IMR-90 (cell line): Measurements from ENCODE around the gene PMIS2. TPM values are rescaled to one million over a fixed set of nuclear protein-coding genes. Genes with fewer than 3 reads are reported as not detected.

Experiments
- ATAC-seq: fragments of 200-7000 bp; cut with Tn5 transposase; 2 replicates; pipeline ENCODE4 v1.9.1; 2020; ENCODE audit warnings: low read depth, mild to moderate bottlenecking, moderate library complexity
- BruUV-seq: library from RNA; stranded (reverse); fragments of 400-500 nt; replicated peaks from 2 replicates; lab custom pipeline; 2021; lab: Mats Ljungman, UMichigan
- CTCF ChIA-PET: fragments of 300-600 bp; formaldehyde crosslinking; extraction: SDS; loops from one replicate; lab custom pipeline; 2021; ENCODE audit warnings: antibody characterized with exemption; lab: Yijun Ruan, JAX
- POLR2A ChIA-PET: fragments of 300-600 bp; sonication (Branson Sonifier 250); formaldehyde crosslinking; loops from one replicate; lab custom pipeline; 2022; ENCODE audit warnings: antibody characterized with exemption; ENCODE audit not compliant: unreplicated experiment; lab: Charles Lee
- DNase-seq: peaks from one replicate; pipeline ENCODE4 v3.0.0; 2013
- H2AFZ ChIP-seq: replicated peaks from 2 replicates; pipeline ENCODE3; 2013; ENCODE audit warnings: low read length, mild to moderate bottlenecking; ENCODE audit not compliant: poor library complexity
- H2AK5ac ChIP-seq: 2 replicates; pipeline ENCODE4 v1.6.1; 2013; ENCODE audit warnings: low read depth, low read length, inconsistent platforms
- H2AK9ac ChIP-seq: replicated peaks from 2 replicates; pipeline ENCODE3; 2013; ENCODE audit warnings: mild to moderate bottlenecking, low read depth, low read length, moderate library complexity; ENCODE audit not compliant: poor library complexity
- H2BK120ac ChIP-seq: 2 replicates; pipeline ENCODE4 v1.6.1; 2013; ENCODE audit warnings: low read depth, low read length, inconsistent platforms
- H2BK15ac ChIP-seq: 3 replicates; pipeline ENCODE4 v1.6.1; 2013; ENCODE audit warnings: low read depth, low read length, inconsistent platforms
- H2BK20ac ChIP-seq: 2 replicates; pipeline ENCODE4 v1.6.1; 2013; ENCODE audit warnings: low read depth, mild to moderate bottlenecking, inconsistent platforms, low read length, moderate library complexity
- H2BK5ac ChIP-seq: 2 replicates; pipeline ENCODE4 v1.6.1; 2013; ENCODE audit warnings: mild to moderate bottlenecking, low read depth, low read length, inconsistent platforms; ENCODE audit not compliant: poor library complexity, severe bottlenecking
- H3K14ac ChIP-seq: replicated peaks from 2 replicates; pipeline ENCODE4 v1.6.1; 2013; ENCODE audit warnings: low read depth, low read length, inconsistent platforms
- H3K18ac ChIP-seq: 2 replicates; pipeline ENCODE4 v1.6.1; 2013; ENCODE audit warnings: low read depth, low read length, control low read depth
- H3K23ac ChIP-seq: 2 replicates; pipeline ENCODE4 v1.6.1; 2013; ENCODE audit warnings: low read depth, low read length, inconsistent platforms
- H3K27ac ChIP-seq: 2 replicates; pipeline ENCODE4 v1.5.1; 2013; ENCODE audit warnings: mild to moderate bottlenecking, control low read depth, low read length; ENCODE audit not compliant: insufficient read depth
- H3K27me3 ChIP-seq: 2 replicates; pipeline ENCODE4 v1.6.1; 2013; ENCODE audit warnings: low read length; ENCODE audit not compliant: control insufficient read depth, insufficient read depth
- H3K36me3 ChIP-seq: 2 replicates; pipeline ENCODE4 v1.6.1; 2013; ENCODE audit warnings: low read length, mixed read lengths; ENCODE audit not compliant: control insufficient read depth, insufficient read depth
- H3K4ac ChIP-seq: 2 replicates; pipeline ENCODE4 v1.6.1; 2013; ENCODE audit warnings: low read depth, low read length, inconsistent platforms
- H3K4me1 ChIP-seq: 2 replicates; pipeline ENCODE4 v1.6.1; 2013; ENCODE audit warnings: low read length, mixed read lengths; ENCODE audit not compliant: control insufficient read depth, insufficient read depth
- H3K4me2 ChIP-seq: 2 replicates; pipeline ENCODE4 v1.6.1; 2013; ENCODE audit warnings: low read depth, mild to moderate bottlenecking, control low read depth, low read length, moderate library complexity
- H3K4me3 ChIP-seq: 2 replicates; pipeline ENCODE4 v1.5.1; 2013; ENCODE audit warnings: low read depth, mild to moderate bottlenecking, control low read depth, low read length, moderate library complexity; ENCODE audit not compliant: insufficient read depth
- H3K56ac ChIP-seq: 2 replicates; pipeline ENCODE4 v1.6.1; 2013; ENCODE audit warnings: low read length, inconsistent platforms; ENCODE audit not compliant: insufficient read depth; ENCODE audit errors: extremely low read depth
- H3K79me1 ChIP-seq, 2 experiments: 2 replicates each; pipeline ENCODE4 v1.6.1; 2013; ENCODE audit warnings: low read length in 2 of 2, inconsistent platforms in 1 of 2, low read depth in 1 of 2
- H3K9ac ChIP-seq: 2 replicates; pipeline ENCODE4 v1.6.1; 2013; ENCODE audit warnings: low read depth, low read length, control low read depth
- H3K9me1 ChIP-seq: 2 replicates; pipeline ENCODE4 v1.6.1; 2013; ENCODE audit warnings: low read length, inconsistent platforms; ENCODE audit not compliant: insufficient read depth
- H3K9me3 ChIP-seq: 2 replicates; pipeline ENCODE4 v1.6.1; 2013; ENCODE audit warnings: low read length; ENCODE audit not compliant: control insufficient read depth, insufficient read depth
- H4K20me1 ChIP-seq: 2 replicates; pipeline ENCODE4 v1.6.1; 2013; ENCODE audit warnings: low read length, inconsistent platforms; ENCODE audit not compliant: insufficient read depth
- H4K5ac ChIP-seq: 2 replicates; pipeline ENCODE4 v1.6.1; 2013; ENCODE audit warnings: mild to moderate bottlenecking, low read depth, low read length, control low read depth
- H4K8ac ChIP-seq, 2 experiments: 2 replicates each; pipeline ENCODE4 v1.6.1; 2013; ENCODE audit warnings: low read depth in 2 of 2, low read length in 2 of 2, control low read depth in 1 of 2, inconsistent platforms in 1 of 2
- H4K91ac ChIP-seq: 2 replicates; pipeline ENCODE4 v1.6.1; 2013; ENCODE audit warnings: low read depth, low read length, inconsistent platforms; ENCODE audit not compliant: insufficient read depth
- BHLHE40 ChIP-seq: fragments of 150-350 bp; IDR thresholded peaks from 2 replicates; pipeline ENCODE4 v1.6.1; 2016; ENCODE audit warnings: mild to moderate bottlenecking, low read depth, low read length
- CEBPB ChIP-seq: IDR thresholded peaks from 2 replicates; pipeline ENCODE4 v1.6.1; 2012; ENCODE audit warnings: low read depth, low read length, improper control_type of control experiment
- CTCF ChIP-seq: conservative IDR thresholded peaks from 2 replicates; pipeline ENCODE4 v1.5.1; 2012; ENCODE audit warnings: mild to moderate bottlenecking, low read depth, low read length, improper control_type of control experiment
- ELK1 ChIP-seq: fragments of 150-350 bp; IDR thresholded peaks from 2 replicates; pipeline ENCODE4 v1.6.1; 2016; ENCODE audit warnings: low read depth, mild to moderate bottlenecking, low read length, moderate library complexity, borderline replicate concordance
- FOS ChIP-seq: fragments of 150-350 bp; IDR thresholded peaks from 2 replicates; pipeline ENCODE4 v1.6.1; 2016; ENCODE audit warnings: low read depth, low read length
- MAFK ChIP-seq: IDR thresholded peaks from 2 replicates; pipeline ENCODE4 v1.6.1; 2012; ENCODE audit warnings: low read depth, low read length, improper control_type of control experiment
- MXI1 ChIP-seq: IDR thresholded peaks from 2 replicates; pipeline ENCODE4 v1.6.1; 2012; ENCODE audit warnings: low read depth, mild to moderate bottlenecking, low read length, moderate library complexity, borderline replicate concordance
- RAD21 ChIP-seq: IDR thresholded peaks from 2 replicates; pipeline ENCODE4 v1.6.1; 2012; ENCODE audit warnings: low read length, improper control_type of control experiment
- RFX5 ChIP-seq: IDR thresholded peaks from 2 replicates; pipeline ENCODE4 v1.8.0; 2012; ENCODE audit warnings: low read depth, mild to moderate bottlenecking, low read length, moderate library complexity
- SMC3 ChIP-seq: fragments of 150-350 bp; IDR thresholded peaks from 2 replicates; pipeline ENCODE4 v1.6.1; 2016; ENCODE audit warnings: low read depth, mild to moderate bottlenecking, antibody characterized with exemption, low read length, moderate library complexity
- USF2 ChIP-seq: fragments of 150-350 bp; IDR thresholded peaks from 2 replicates; pipeline ENCODE4 v1.6.1; 2017; ENCODE audit warnings: mild to moderate bottlenecking, antibody characterized with exemption, low read length, low read depth
- WGBS, 2 experiments: methylation state at CpG; one replicate each; pipeline versions ENCODE4 v1.1.5 to v1.1.7; 2013; ENCODE audit warnings: missing lambda C conversion rate in 2 of 2; ENCODE audit not compliant: insufficient read length in 1 of 2; ENCODE audit errors: extremely low coverage in 2 of 2; 5-methylcytosine and 5-hydroxymethylcytosine counted together
- dilution Hi-C: fragments of 300-500 bp; cut with HindIII; formaldehyde crosslinking; loops from one replicate; pipeline ENCODE4 v1.14.3; 2018; ENCODE audit warnings: low sequenced_read_pairs; ENCODE audit not compliant: unreplicated experiment
- in situ Hi-C: fragments of 300-500 bp; cut with MboI; formaldehyde crosslinking; loops from 3 replicates; pipeline ENCODE4 v1.14.3; 2019; ENCODE audit warnings: low sequenced_read_pairs, inconsistent platforms, mixed read lengths
- intact Hi-C: fragments of 100-400 bp; cut with micrococcal nuclease; formaldehyde crosslinking; loops from 2 replicates; pipeline ENCODE4 v1.10.0; 2022
- polyA plus RNA-seq, 3 experiments: library from polyadenylated mRNA; depleted of rRNA; stranded (reverse); fragments of >200 nt; gene quantifications; 2 replicates each; pipeline ENCODE4 v1.2.3, GENCODE V29; 2012; ENCODE audit warnings: low replicate concordance in 1 of 3
- total RNA-seq: library from RNA; depleted of rRNA; stranded (reverse); fragments of >200 nt; gene quantifications from 2 replicates; pipeline ENCODE4 v1.2.3, GENCODE V29; 2012

The PMIS2 gene
- total and polyA plus RNA-seq, 2 of the 4 experiments (the other 2 are of a cell fraction): not detected

- H3K14ac ChIP-seq: no peak overlapping the region
- H2BK15ac ChIP-seq: no peak overlapping the region
- H4K20me1 ChIP-seq: no peaks in the 10 kb centered on the region
- no peak overlapping the region for H3K27ac ChIP-seq
- H3K79me1 ChIP-seq: no peaks in the 10 kb centered on the region
- H3K23ac ChIP-seq: no peak overlapping the region
- H2AFZ ChIP-seq: no peak overlapping the region
- no peak overlapping the region for H3K18ac ChIP-seq
- no CpG with 5 or more reads among the region's 1 CpG for WGBS, 2 experiments
- H3K9me3 ChIP-seq: no peaks in the 10 kb centered on the region
- ChIA-PET POLR2A (no interaction called here), CTCF (no interaction called here)
- no peak overlapping the region for H3K56ac ChIP-seq
- ATAC-seq: no peak
- no peak overlapping the region for H3K4me3 ChIP-seq
- dilution Hi-C loops (no loop called here), intact Hi-C loops (no loop called here), in situ Hi-C loops (loop anchor here (25.0 kb wide), 1 partner anchor 259 kb away; the partner anchor contains the start of genes CD22 and FFAR1)
- no peak overlapping the region for H2BK20ac ChIP-seq
- H3K36me3 ChIP-seq: no peaks in the 10 kb centered on the region
- no TSS peak for BruUV-seq
- H3K4ac ChIP-seq: no peak overlapping the region
- H3K9me1 ChIP-seq: no peaks in the 10 kb centered on the region
- no peak overlapping the region for H2AK9ac ChIP-seq
- H4K5ac ChIP-seq: no peak overlapping the region
- no peak overlapping the region for H2BK120ac ChIP-seq
- no peak overlapping the region for H3K9ac ChIP-seq
- no peak overlapping the region for H2BK5ac ChIP-seq
- TF ChIP-seq MAFK: no peak
- no peak for TF ChIP-seq SMC3
- no peak for TF ChIP-seq FOS
- TF ChIP-seq CEBPB: no peak
- TF ChIP-seq RAD21: no peak
- TF ChIP-seq ELK1: no peak
- TF ChIP-seq BHLHE40: no peak
- TF ChIP-seq RFX5: no peak
- TF ChIP-seq MXI1: no peak
- no peak for TF ChIP-seq USF2
- TF ChIP-seq CTCF: no peak
- no peak overlapping the region for H2AK5ac ChIP-seq
- 0 out of 2 replicates have a peak, but pooled peaks cover 2% of the 10 kb centered on the region for H3K27me3 ChIP-seq
- H4K8ac ChIP-seq: no peak overlapping the region
- H3K4me2 ChIP-seq: no peak overlapping the region
- no peak overlapping the region for H4K91ac ChIP-seq
- DNase-seq: no peak
- no peaks in the 10 kb centered on the region for H3K4me1 ChIP-seq
Observed at GRCh38 chr19:35595928-35596327, 10.0 kb downstream of the PMIS2 start.
